ENCODE measurements around the gene RFX8.

DNA sequence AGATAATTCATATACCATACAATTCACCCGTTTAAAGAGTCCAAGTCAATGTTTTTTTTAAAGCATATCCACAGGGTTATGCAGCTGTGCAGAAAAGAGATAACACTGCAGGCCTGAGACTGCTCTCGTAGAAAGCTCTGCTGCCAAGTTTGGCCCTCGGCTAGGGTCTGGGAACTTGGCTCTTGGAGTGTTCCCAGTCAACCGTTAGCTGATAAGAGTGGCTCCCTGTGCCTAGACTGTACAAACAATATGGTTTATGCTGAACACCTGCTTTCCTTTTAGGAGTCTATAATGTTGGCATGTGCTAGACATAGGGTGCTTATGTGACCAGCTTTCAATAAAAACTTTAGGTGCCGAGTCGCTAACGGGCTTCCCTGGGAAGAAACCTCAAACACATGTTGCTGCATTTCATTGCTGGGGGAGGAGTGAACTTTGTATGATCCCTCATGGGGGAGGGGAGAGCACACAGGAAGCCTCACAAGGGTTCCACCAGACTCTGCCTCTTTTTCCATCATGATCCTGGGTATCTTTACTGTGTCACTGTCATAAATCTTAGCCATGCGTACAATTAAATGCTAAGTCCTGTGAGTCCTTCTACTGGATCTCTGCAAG is 34.7 kb downstream of the RFX8 start:
- TF ChIP-seq TEAD4 (IDR thresholded peaks at IDR 0.05; ENCODE audit: low read depth, low read length) (no peak), POLR2A (IDR thresholded peaks at IDR 0.05; ENCODE audit: control extremely low read depth in 1 of 2, low read depth in 2 of 2, low read length in 2 of 2) (no peak), BRCA1 (IDR thresholded peaks at IDR 0.05; ENCODE audit: low read depth, low read length) (no peak), TBP (IDR thresholded peaks at IDR 0.05; ENCODE audit: low read depth, low read length) (no peak), POU5F1 (IDR thresholded peaks at IDR 0.05; ENCODE audit: low read depth, low read length) (no peak), SRF (IDR thresholded peaks at IDR 0.05; ENCODE audit: low read depth, low read length) (no peak), RBBP5 (IDR thresholded peaks at IDR 0.05; ENCODE audit: borderline replicate concordance, low read depth, low read length) (no peak), EZH2 (IDR thresholded peaks at IDR 0.05; ENCODE audit: low read depth, low read length, severe bottlenecking) (no peak), TAF1 (IDR thresholded peaks at IDR 0.05; ENCODE audit: low read depth, low read length) (no peak)
- TF ChIP-seq, protein P1, sequence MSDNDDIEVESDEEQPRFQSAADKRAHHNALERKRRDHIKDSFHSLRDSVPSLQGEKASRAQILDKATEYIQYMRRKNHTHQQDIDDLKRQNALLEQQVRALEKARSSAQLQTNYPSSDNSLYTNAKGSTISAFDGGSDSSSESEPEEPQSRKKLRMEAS (IDR thresholded peaks at IDR 0.05), result no peak
- TF ChIP-seq, protein P2, sequence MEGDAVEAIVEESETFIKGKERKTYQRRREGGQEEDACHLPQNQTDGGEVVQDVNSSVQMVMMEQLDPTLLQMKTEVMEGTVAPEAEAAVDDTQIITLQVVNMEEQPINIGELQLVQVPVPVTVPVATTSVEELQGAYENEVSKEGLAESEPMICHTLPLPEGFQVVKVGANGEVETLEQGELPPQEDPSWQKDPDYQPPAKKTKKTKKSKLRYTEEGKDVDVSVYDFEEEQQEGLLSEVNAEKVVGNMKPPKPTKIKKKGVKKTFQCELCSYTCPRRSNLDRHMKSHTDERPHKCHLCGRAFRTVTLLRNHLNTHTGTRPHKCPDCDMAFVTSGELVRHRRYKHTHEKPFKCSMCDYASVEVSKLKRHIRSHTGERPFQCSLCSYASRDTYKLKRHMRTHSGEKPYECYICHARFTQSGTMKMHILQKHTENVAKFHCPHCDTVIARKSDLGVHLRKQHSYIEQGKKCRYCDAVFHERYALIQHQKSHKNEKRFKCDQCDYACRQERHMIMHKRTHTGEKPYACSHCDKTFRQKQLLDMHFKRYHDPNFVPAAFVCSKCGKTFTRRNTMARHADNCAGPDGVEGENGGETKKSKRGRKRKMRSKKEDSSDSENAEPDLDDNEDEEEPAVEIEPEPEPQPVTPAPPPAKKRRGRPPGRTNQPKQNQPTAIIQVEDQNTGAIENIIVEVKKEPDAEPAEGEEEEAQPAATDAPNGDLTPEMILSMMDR (IDR thresholded peaks at IDR 0.05; ENCODE audit: control extremely low read depth in 1 of 3, insufficient read depth in 1 of 3, low read depth in 1 of 3, low read length in 3 of 3), result no peak

Data from H1 (cell line).